OCI-LY7 (cell line): Measurements from ENCODE around the gene ERICH6. TPM values are rescaled to one million over a fixed set of nuclear protein-coding genes. Genes with fewer than 3 reads are reported as not detected.

ENCODE experiments used
- BruUV-seq: library from RNA; stranded (reverse); fragments of 400-500 nt; replicated peaks from 2 replicates; lab custom pipeline; 2021; lab: Mats Ljungman, UMichigan
- CTCF ChIA-PET: fragments of 300-600 bp; sonication (Branson Sonifier 250); formaldehyde crosslinking; loops from one replicate; lab custom pipeline; 2022; ENCODE audit warnings: antibody characterized with exemption; ENCODE audit not compliant: unreplicated experiment; lab: Charles Lee
- POLR2A ChIA-PET: fragments of 300-600 bp; sonication (Branson Sonifier 250); formaldehyde crosslinking; loops from one replicate; lab custom pipeline; 2022; ENCODE audit warnings: antibody characterized with exemption; lab: Charles Lee
- DNase-seq: peaks from one replicate; pipeline ENCODE4 v3.0.0-alpha.2; 2015; ENCODE audit warnings: low spot score
- H2AFZ ChIP-seq: fragments of 200-600 bp; sonication (generic), shearing (Covaris generic); 2 replicates; pipeline ENCODE4 v1.6.1; 2014; ENCODE audit warnings: mild to moderate bottlenecking, antibody characterized with exemption, low read length, moderate library complexity
- H3K27ac ChIP-seq: fragments of 200-600 bp; sonication (generic); 2 replicates; pipeline ENCODE4 v1.5.1; 2014; ENCODE audit warnings: mixed run types, low read depth, mild to moderate bottlenecking, moderate library complexity, low read length, inconsistent platforms; ENCODE audit not compliant: poor library complexity, severe bottlenecking
- H3K36me3 ChIP-seq: fragments of 200-600 bp; sonication (generic); 2 replicates; pipeline ENCODE4 v1.6.1; 2014; ENCODE audit warnings: mild to moderate bottlenecking, antibody characterized with exemption, low read length, moderate library complexity, mixed read lengths; ENCODE audit not compliant: insufficient read depth
- H3K4me1 ChIP-seq: fragments of 200-600 bp; sonication (generic); 2 replicates; pipeline ENCODE4 v1.5.1; 2014; ENCODE audit warnings: mild to moderate bottlenecking, low read length; ENCODE audit not compliant: insufficient read depth, poor library complexity, severe bottlenecking
- H3K4me2 ChIP-seq: fragments of 200-600 bp; sonication (generic); 2 replicates; pipeline ENCODE4 v1.6.1; 2014; ENCODE audit warnings: mild to moderate bottlenecking, low read length
- H3K4me3 ChIP-seq: fragments of 200-600 bp; sonication (generic); 2 replicates; pipeline ENCODE4 v1.5.1; 2014; ENCODE audit warnings: mild to moderate bottlenecking, low read depth, low read length; ENCODE audit not compliant: poor library complexity, severe bottlenecking
- H3K79me2 ChIP-seq: fragments of 200-600 bp; sonication (generic); 2 replicates; pipeline ENCODE4 v1.6.1; 2016; ENCODE audit warnings: low read depth, mild to moderate bottlenecking, low read length, moderate library complexity, mixed read lengths; ENCODE audit not compliant: insufficient read depth
- H3K9me2 ChIP-seq: fragments of 200-600 bp; sonication (generic); 2 replicates; pipeline ENCODE4 v1.6.1; 2016; ENCODE audit warnings: mild to moderate bottlenecking, low read length, mixed read lengths; ENCODE audit not compliant: insufficient read depth
- H3K9me3 ChIP-seq: fragments of 200-600 bp; sonication (generic); 2 replicates; pipeline ENCODE4 v1.6.1; 2014; ENCODE audit warnings: mild to moderate bottlenecking, mixed run types, low read length, mixed read lengths
- H4K20me1 ChIP-seq: fragments of 200-600 bp; sonication (generic); 2 replicates; pipeline ENCODE4 v1.6.1; 2014; ENCODE audit warnings: mild to moderate bottlenecking, antibody characterized with exemption, low read length, moderate library complexity, mixed read lengths; ENCODE audit not compliant: insufficient read depth
- EZH2phosphoT487 ChIP-seq: fragments of 200-600 bp; sonication (generic); IDR thresholded peaks from 2 replicates; pipeline ENCODE4 v1.6.1; 2018; ENCODE audit warnings: low read depth, borderline replicate concordance, mild to moderate bottlenecking, mixed run types, antibody characterized with exemption, low read length, moderate library complexity, mixed read lengths
- intact Hi-C: fragments of 100-400 bp; cut with micrococcal nuclease; formaldehyde crosslinking; loops from one replicate; pipeline ENCODE4 v1.10.0; 2022; ENCODE audit not compliant: unreplicated experiment
- total RNA-seq, 2 experiments: library from RNA; depleted of rRNA in 1 of 2; stranded (reverse); fragments of >200 nt in 1 of 2; shearing (Covaris generic) in 1 of 2; gene quantifications; 2 replicates each; pipeline ENCODE4 v1.2.3, GENCODE V29; 2014 to 2022
- TF ChIP-seq, protein P1 (sequence below): fragments of 200-600 bp; sonication (generic); conservative IDR thresholded peaks from 2 replicates; pipeline ENCODE4 v1.5.1; 2014; ENCODE audit warnings: mild to moderate bottlenecking, antibody characterized with exemption, low read length, moderate library complexity, mixed read lengths

ERICH6 gene
- total RNA-seq, 2 experiments from 2014 or later = 0.38 to 0.41 TPM

- Histone ChIP-seq H3K9me2 (no peaks in the 10 kb centered on the region), H3K4me3 (no peak overlapping the region), H4K20me1 (peaks cover 40% of the 10 kb centered on the region), H3K4me2 (no peak overlapping the region), H3K27ac (no peak overlapping the region), H2AFZ (no peak overlapping the region), H3K79me2 (peaks cover 87% of the 10 kb centered on the region), H3K36me3 (peaks cover 86% of the 10 kb centered on the region), H3K4me1 (no peaks in the 10 kb centered on the region), H3K9me3 (0 out of 2 replicates have a peak, but pooled peaks cover 11% of the 10 kb centered on the region)
- TF ChIP-seq, protein P1, sequence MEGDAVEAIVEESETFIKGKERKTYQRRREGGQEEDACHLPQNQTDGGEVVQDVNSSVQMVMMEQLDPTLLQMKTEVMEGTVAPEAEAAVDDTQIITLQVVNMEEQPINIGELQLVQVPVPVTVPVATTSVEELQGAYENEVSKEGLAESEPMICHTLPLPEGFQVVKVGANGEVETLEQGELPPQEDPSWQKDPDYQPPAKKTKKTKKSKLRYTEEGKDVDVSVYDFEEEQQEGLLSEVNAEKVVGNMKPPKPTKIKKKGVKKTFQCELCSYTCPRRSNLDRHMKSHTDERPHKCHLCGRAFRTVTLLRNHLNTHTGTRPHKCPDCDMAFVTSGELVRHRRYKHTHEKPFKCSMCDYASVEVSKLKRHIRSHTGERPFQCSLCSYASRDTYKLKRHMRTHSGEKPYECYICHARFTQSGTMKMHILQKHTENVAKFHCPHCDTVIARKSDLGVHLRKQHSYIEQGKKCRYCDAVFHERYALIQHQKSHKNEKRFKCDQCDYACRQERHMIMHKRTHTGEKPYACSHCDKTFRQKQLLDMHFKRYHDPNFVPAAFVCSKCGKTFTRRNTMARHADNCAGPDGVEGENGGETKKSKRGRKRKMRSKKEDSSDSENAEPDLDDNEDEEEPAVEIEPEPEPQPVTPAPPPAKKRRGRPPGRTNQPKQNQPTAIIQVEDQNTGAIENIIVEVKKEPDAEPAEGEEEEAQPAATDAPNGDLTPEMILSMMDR = no peak
- no peak for TF ChIP-seq EZH2phosphoT487
- DNase-seq = no peak
- CTCF ChIA-PET = no interaction called here
- POLR2A ChIA-PET = interaction anchor here (1.0 to 1.3 kb wide), 2 partner anchors 8 to 13 kb away, joined by 3 to 4 read pairs; no protein-coding TSS in a partner anchor
- no TSS peak for BruUV-seq
- intact Hi-C loops = no loop called here
Measured at GRCh38 chr3:150620002-150620689, 83.6 kb downstream of the ERICH6 start.

DNA sequence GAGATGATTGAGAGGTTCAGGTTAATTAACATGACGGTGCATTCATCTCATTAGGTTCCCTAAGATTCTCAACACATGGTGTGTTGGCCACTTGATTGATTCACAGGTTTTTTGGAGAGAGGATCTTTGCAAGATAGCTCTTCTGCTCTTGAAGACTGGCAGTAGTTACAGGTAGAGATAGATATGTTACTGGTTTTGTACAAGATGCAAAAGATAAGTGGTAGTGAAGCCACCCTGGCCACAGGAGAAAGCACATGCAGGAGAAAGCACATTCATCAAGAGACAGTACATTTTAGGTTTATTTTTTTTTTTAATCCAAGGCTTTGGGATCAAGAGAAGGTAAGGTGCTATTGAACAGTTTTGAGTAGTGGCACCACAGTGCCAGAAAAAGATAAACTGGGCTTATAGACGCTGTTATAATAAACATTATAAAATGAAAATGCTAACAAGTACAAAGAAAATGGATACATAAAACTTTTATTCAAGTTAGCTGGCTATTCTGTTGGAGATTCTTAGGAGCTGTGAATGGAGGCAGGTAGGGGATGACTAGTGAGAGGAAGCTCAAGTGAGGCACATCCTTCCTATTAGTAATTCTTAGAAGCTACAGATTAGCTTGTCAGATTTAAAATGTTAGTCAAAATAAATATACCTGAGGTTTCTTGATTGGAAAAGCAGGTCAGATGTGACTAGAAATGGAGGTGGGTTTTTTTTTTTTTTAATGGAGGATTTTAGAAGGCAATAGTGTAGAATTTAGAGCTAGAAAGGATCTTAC lies 89.8 kb downstream of the ERICH6 start:
- CTCF ChIA-PET = no interaction called here
- H3K79me2 ChIP-seq = peaks cover 85% of the 10 kb centered on the region
- no peak overlapping the region for H3K4me3 ChIP-seq
- H4K20me1 ChIP-seq = peaks cover 35% of the 10 kb centered on the region
- BruUV-seq = TSS peak; percentile 11
- no peak for DNase-seq
- no peak overlapping the region for H3K4me2 ChIP-seq
- no peaks in the 10 kb centered on the region for H3K9me2 ChIP-seq
- intact Hi-C loops = no loop called here
- H3K4me1 ChIP-seq = peaks cover 19% of the 10 kb centered on the region
- TF ChIP-seq EZH2phosphoT487 = no peak
- TF ChIP-seq, protein P1 = no peak
- no peak overlapping the region for H3K27ac ChIP-seq
- H3K36me3 ChIP-seq = peaks cover 83% of the 10 kb centered on the region
- POLR2A ChIA-PET = interaction anchor here (0.6 to 1.1 kb wide), 7 partner anchors 8 to 217 kb away, joined by 3 to 5 read pairs (median 3); partner anchors contain the start of gene SELENOT
- peaks cover 27% of the 10 kb centered on the region for H3K9me3 ChIP-seq
- no peak overlapping the region for H2AFZ ChIP-seq
